SU-DHL-6 (cell line): Measurements from ENCODE around the gene KLRF1.

ENCODE experiments used
- H2AFZ ChIP-seq: fragments of 200-600 bp; sonication (generic); 2 replicates; pipeline ENCODE4 v1.6.1; 2014; ENCODE audit warnings: low read depth, mild to moderate bottlenecking, moderate library complexity, mixed read lengths, antibody characterized with exemption, low read length; ENCODE audit not compliant: severe bottlenecking
- H3F3A ChIP-seq: fragments of 200-600 bp; shearing (Covaris generic); 2 replicates; pipeline ENCODE4 v1.6.0; 2016; ENCODE audit warnings: antibody characterized with exemption, mild to moderate bottlenecking; ENCODE audit not compliant: insufficient read depth
- H3K27ac ChIP-seq: fragments of 200-600 bp; sonication (generic); 2 replicates; pipeline ENCODE4 v1.5.1; 2016; ENCODE audit warnings: low read depth, mild to moderate bottlenecking, low read length, moderate library complexity, mixed read lengths
- H3K27me3 ChIP-seq: fragments of 200-600 bp; sonication (generic), shearing (Covaris generic); 2 replicates; pipeline ENCODE4 v1.6.0; 2014; ENCODE audit warnings: mild to moderate bottlenecking, low read length
- H3K36me3 ChIP-seq: fragments of 200-600 bp; sonication (generic); 2 replicates; pipeline ENCODE4 v1.6.1; 2014; ENCODE audit warnings: mild to moderate bottlenecking, low read length, mixed read lengths
- H3K4me2 ChIP-seq: fragments of 300-600, 200-600 bp; shearing (Covaris generic), sonication (generic); 2 replicates; pipeline ENCODE4 v1.6.0; 2014; ENCODE audit warnings: low read length, low read depth, mild to moderate bottlenecking; ENCODE audit not compliant: poor library complexity, severe bottlenecking
- H3K4me3 ChIP-seq: fragments of 200-600 bp; sonication (generic); 2 replicates; pipeline ENCODE4 v1.5.1; 2014; ENCODE audit warnings: antibody characterized with exemption, low read length, mild to moderate bottlenecking, mixed read lengths; ENCODE audit not compliant: insufficient read depth, poor library complexity, severe bottlenecking
- H3K79me2 ChIP-seq: fragments of 200-600 bp; sonication (generic); 2 replicates; pipeline ENCODE4 v1.6.1; 2014; ENCODE audit warnings: mild to moderate bottlenecking, low read length, moderate library complexity; ENCODE audit not compliant: insufficient read depth
- H3K9ac ChIP-seq: fragments of 200-600 bp; sonication (generic); 2 replicates; pipeline ENCODE4 v1.7.0; 2014; ENCODE audit warnings: mild to moderate bottlenecking, low read length
- H3K9me2 ChIP-seq: fragments of 200-600 bp; sonication (generic); replicated peaks from 2 replicates; pipeline ENCODE4 v1.6.1; 2014; ENCODE audit warnings: low read length; ENCODE audit not compliant: insufficient read depth
- H3K9me3 ChIP-seq: fragments of 200-600 bp; sonication (generic); 2 replicates; pipeline ENCODE4 v1.6.1; 2014; ENCODE audit warnings: low read length, mixed read lengths; ENCODE audit not compliant: insufficient read depth
- H4K20me1 ChIP-seq: fragments of 200-600 bp; sonication (generic); 2 replicates; pipeline ENCODE4 v1.6.1; 2014; ENCODE audit warnings: low read depth, mild to moderate bottlenecking, antibody characterized with exemption, low read length, moderate library complexity, mixed read lengths
- EZH2phosphoT487 ChIP-seq: fragments of 200-600 bp; sonication (generic), shearing (Covaris generic); conservative IDR thresholded peaks from 2 replicates; pipeline ENCODE4 v1.6.1; 2018; ENCODE audit warnings: mild to moderate bottlenecking, antibody characterized with exemption, low read length, moderate library complexity, mixed read lengths
- TF ChIP-seq, protein P1 (sequence below): fragments of 200-600 bp; sonication (generic); IDR thresholded peaks from one replicate; pipeline ENCODE4 v1.5.1; 2017; ENCODE audit warnings: antibody characterized with exemption, mild to moderate bottlenecking, low read length, moderate library complexity; ENCODE audit not compliant: insufficient read depth, poor library complexity, severe bottlenecking

The KLRF1 gene

DNA sequence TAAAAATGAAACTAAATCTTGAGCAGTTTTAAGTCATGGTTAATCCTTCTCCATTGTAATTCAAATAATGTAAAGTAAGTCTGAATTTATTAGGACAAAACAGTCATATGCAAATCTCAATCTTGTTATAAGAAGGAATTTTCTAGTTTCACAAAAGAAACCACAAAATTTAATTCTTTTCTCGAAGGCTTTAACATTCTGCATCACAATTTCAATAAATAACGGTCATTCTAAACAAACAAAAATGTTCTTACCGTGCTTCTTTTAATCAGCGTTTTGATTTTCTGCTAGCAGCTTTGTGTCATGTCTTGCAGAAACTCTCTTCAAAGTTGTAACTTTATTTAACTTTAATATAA lies 41.6 kb downstream of the KLRF1 start:
- no peaks in the 10 kb centered on the region for H3K27me3 ChIP-seq
- H4K20me1 ChIP-seq: no peaks in the 10 kb centered on the region
- peak overlapping the region; percentile 70 for H3K4me2 ChIP-seq
- no peak overlapping the region for H3K27ac ChIP-seq
- no peaks in the 10 kb centered on the region for H3K36me3 ChIP-seq
- H3F3A ChIP-seq: no peaks in the 10 kb centered on the region
- peak overlapping the region; percentile 44; the same call in 1 of the 2 replicates for H3K9ac ChIP-seq
- TF ChIP-seq, protein P1, sequence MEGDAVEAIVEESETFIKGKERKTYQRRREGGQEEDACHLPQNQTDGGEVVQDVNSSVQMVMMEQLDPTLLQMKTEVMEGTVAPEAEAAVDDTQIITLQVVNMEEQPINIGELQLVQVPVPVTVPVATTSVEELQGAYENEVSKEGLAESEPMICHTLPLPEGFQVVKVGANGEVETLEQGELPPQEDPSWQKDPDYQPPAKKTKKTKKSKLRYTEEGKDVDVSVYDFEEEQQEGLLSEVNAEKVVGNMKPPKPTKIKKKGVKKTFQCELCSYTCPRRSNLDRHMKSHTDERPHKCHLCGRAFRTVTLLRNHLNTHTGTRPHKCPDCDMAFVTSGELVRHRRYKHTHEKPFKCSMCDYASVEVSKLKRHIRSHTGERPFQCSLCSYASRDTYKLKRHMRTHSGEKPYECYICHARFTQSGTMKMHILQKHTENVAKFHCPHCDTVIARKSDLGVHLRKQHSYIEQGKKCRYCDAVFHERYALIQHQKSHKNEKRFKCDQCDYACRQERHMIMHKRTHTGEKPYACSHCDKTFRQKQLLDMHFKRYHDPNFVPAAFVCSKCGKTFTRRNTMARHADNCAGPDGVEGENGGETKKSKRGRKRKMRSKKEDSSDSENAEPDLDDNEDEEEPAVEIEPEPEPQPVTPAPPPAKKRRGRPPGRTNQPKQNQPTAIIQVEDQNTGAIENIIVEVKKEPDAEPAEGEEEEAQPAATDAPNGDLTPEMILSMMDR: no peak
- TF ChIP-seq EZH2phosphoT487: no peak
- H3K4me3 ChIP-seq: peak overlapping the region; percentile 47
- H3K9me2 ChIP-seq: no peaks in the 10 kb centered on the region
- H3K79me2 ChIP-seq: no peaks in the 10 kb centered on the region
- peak overlapping the region; percentile 93 for H2AFZ ChIP-seq
- H3K9me3 ChIP-seq: no peaks in the 10 kb centered on the region

DNA sequence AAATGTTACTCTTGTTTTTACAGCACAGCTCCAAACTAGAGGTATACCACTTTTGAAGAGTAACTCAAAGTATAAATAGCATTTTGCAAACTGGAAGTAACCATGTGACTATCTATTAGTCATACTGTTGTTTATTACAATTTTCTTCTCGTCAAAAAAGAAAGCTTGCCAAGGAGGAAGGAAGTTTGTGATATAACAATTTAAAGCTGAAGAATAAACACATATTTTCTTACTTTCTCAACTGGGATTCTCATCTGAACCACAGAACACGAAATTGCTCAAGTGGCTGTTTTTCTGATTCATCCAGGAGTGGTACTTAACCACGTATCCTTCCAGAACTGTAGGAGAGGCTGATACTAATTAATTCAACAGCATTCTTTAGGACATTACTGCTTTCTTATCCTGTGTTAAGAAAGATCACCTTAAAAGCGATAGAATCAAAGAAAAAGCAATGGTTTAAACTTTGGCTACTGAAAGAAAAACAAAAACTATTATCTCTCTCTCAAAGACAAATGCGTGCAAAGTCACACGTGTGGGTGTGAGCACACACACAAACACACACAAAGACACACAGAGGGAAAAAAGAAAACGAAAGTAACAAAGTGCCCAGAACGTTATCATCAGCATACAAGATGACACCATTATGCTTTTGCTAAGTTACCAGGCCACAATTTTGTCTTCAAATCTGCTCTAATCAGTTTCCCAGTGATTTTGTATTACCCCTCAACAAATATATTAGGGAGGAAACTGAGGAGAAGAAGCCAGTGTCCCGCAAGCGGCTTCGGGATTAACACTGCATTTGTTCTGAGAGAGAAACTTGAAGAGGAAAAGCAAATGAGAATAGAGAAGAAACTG lies 42.3 kb downstream of the KLRF1 start, which contains the start of gene CLEC2B:
TSS of gene CLEC2B (minus strand) at position 48 of the 855 bp plus-strand sequence.
- no peaks in the 10 kb centered on the region for H3K36me3 ChIP-seq
- H3K27me3 ChIP-seq: no peaks in the 10 kb centered on the region
- peak within 1 kb of the TSS; percentile 93 for H2AFZ ChIP-seq
- no peaks in the 10 kb centered on the region for H3K79me2 ChIP-seq
- peak within 1 kb of the TSS; percentile 44 for H3K9ac ChIP-seq
- no peaks in the 10 kb centered on the region for H3K9me3 ChIP-seq
- H3F3A ChIP-seq: no peaks in the 10 kb centered on the region
- H3K4me3 ChIP-seq: peak within 1 kb of the TSS; percentile 47
- H3K4me2 ChIP-seq: peak within 1 kb of the TSS; percentile 70
- TF ChIP-seq EZH2phosphoT487: no peak
- TF ChIP-seq, protein P1: no peak
- no peaks in the 10 kb centered on the region for H4K20me1 ChIP-seq
- no peak within 1 kb of the TSS for H3K27ac ChIP-seq
- no peaks in the 10 kb centered on the region for H3K9me2 ChIP-seq

DNA sequence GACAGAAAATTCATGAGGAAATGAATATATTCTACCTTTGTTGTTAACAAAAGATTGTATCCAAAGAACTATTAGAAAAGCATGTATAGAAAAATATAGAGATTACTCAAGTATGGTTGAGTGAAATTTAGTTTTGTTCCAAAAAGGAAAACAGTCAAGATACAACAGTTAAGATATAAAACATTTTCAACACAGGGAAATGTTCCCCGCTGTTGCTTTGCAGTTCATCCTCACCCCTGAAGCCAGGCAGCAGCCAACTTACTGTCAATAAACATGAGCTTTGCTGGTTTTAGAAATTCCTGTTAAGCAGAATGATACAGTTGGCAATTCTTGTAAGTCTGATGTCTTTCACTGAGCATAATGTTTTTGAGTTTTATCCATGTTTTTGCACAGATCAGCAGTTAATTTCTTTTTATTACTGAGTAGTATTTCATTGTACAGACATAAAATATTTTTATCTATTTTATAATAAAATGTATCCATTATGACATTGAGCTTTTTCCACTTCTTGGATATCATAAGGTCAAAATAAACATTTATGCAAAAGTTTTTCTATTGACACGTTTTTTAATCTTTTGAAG lies 43.1 kb downstream of the KLRF1 start:
- Histone ChIP-seq H3K36me3 (no peaks in the 10 kb centered on the region), H3K4me3 (no peak overlapping the region), H4K20me1 (no peaks in the 10 kb centered on the region), H3K27ac (no peak overlapping the region), H3K9me3 (no peaks in the 10 kb centered on the region), H3F3A (no peaks in the 10 kb centered on the region), H3K27me3 (no peaks in the 10 kb centered on the region), H3K4me2 (peak overlapping the region; percentile 70), H2AFZ (no peak overlapping the region), H3K9me2 (no peaks in the 10 kb centered on the region), H3K79me2 (no peaks in the 10 kb centered on the region), H3K9ac (no peak overlapping the region)
- TF ChIP-seq EZH2phosphoT487: no peak

DNA sequence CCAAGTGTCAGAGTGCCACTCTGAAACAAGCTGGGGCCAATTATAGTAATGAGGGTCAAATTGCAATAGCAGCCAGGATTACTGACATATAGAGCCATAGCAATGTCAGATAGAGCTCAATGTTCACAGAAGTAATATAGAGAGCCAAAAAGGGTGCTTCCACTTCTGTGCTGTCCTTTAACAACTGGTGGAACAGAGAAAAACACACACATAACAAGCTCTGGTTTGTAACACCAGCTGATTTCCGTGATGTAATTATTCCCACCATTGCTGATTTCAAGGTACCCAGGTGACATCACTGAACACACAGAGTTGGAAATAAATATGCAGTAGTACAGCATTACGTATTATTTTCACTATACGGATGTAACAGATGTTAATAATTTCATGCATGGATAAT lies 44.9 kb downstream of the KLRF1 start:
- Histone ChIP-seq H3K27me3 (no peaks in the 10 kb centered on the region), H4K20me1 (no peaks in the 10 kb centered on the region), H3K79me2 (no peaks in the 10 kb centered on the region), H3K36me3 (no peaks in the 10 kb centered on the region), H2AFZ (no peak overlapping the region), H3K4me3 (no peak overlapping the region), H3K27ac (no peak overlapping the region), H3K9ac (no peak overlapping the region), H3K9me3 (no peaks in the 10 kb centered on the region), H3F3A (no peaks in the 10 kb centered on the region), H3K4me2 (no peak overlapping the region), H3K9me2 (no peaks in the 10 kb centered on the region)
- TF ChIP-seq, protein P1: no peak
